HL-60 (cell line): ENCODE data around the gene DSN1.

Experiments
- DNase-seq, 2 experiments: peaks; one replicate each; pipeline ENCODE4 v3.0.0-alpha.2; 2010 to 2020; ENCODE audit warnings: low read depth in 1 of 2, low spot score in 1 of 2
- H3K27ac ChIP-seq: fragments of 250-450 bp; sonication (Bioruptor Pico); replicated peaks from 2 replicates; pipeline ENCODE4 v1.5.1; 2020; ENCODE audit warnings: mild to moderate bottlenecking, moderate library complexity
- H3K27me3 ChIP-seq: fragments of 250-450 bp; sonication (Bioruptor Pico); 2 replicates; pipeline ENCODE4 v1.5.1; 2021; ENCODE audit warnings: mild to moderate bottlenecking, moderate library complexity; ENCODE audit not compliant: insufficient read depth, poor library complexity, severe bottlenecking
- H3K4me3 ChIP-seq: replicated peaks from 2 replicates; pipeline ENCODE4 v1.5.1; 2011; ENCODE audit warnings: mild to moderate bottlenecking, control low read depth, low read length; ENCODE audit not compliant: insufficient read depth
- CTCF ChIP-seq: IDR thresholded peaks from one replicate; pipeline ENCODE4 v1.5.1; 2011; ENCODE audit warnings: low read length, control low read depth, inconsistent platforms; ENCODE audit not compliant: insufficient read depth
- GABPA ChIP-seq: IDR thresholded peaks from 2 replicates; pipeline ENCODE4 v1.6.1; 2012; ENCODE audit warnings: low read depth
- POLR2AphosphoS5 ChIP-seq: IDR thresholded peaks from 2 replicates; pipeline ENCODE4 v1.6.1; 2012; ENCODE audit warnings: low read depth
- REST ChIP-seq: IDR thresholded peaks from 2 replicates; pipeline ENCODE4 v1.6.1; 2012; ENCODE audit warnings: low read depth; ENCODE audit not compliant: insufficient replicate concordance
- SPI1 ChIP-seq: IDR thresholded peaks from 2 replicates; pipeline ENCODE4 v1.6.1; 2012; ENCODE audit warnings: low read depth, mild to moderate bottlenecking, borderline replicate concordance

The DSN1 gene

GRCh38 chr20:36775196-36775595 is 1.6 kb upstream of the DSN1 start:
- TF ChIP-seq REST (no peak), CTCF (no peak), POLR2AphosphoS5 (no peak), GABPA (no peak)
- no peak overlapping the region for H3K27ac ChIP-seq
- no peak for DNase-seq
- H3K4me3 ChIP-seq, result no peak overlapping the region
- no peaks in the 10 kb centered on the region for H3K27me3 ChIP-seq

GRCh38 chr20:36773107-36773596 is 411 bp downstream of the DSN1 start:
- H3K27me3 ChIP-seq, result no peaks in the 10 kb centered on the region
- peak in 1 of 2 experiments; percentile 4 for DNase-seq
- TF ChIP-seq CTCF (no peak), GABPA (no peak), SPI1 (no peak), REST (no peak), POLR2AphosphoS5 (no peak)
- H3K27ac ChIP-seq, result peak overlapping the region; percentile 87
- peak overlapping the region; percentile 68 for H3K4me3 ChIP-seq

DNA sequence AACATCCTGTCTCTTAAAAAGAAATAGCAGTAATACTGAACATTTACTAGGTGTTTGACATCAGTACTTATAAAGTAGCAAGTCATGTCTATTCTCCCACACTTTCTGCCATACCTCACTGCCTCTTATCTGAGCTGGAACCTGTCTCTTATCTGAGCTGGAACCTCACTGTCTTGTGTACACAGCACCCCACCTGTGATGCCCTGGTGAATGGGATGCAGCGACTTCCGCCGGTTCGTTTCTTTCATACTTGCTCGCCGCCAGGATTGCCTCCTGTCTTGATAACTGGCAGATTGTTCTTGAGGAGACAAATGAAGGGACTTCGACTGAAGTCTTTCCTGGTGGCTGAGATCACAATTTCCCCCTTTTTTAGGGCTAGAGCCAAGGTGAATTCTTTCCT is 2.9 kb downstream of the DSN1 start:
- DNase-seq, result no peak
- TF ChIP-seq POLR2AphosphoS5 (no peak), SPI1 (no peak), REST (no peak), GABPA (no peak), CTCF (no peak)
- Histone ChIP-seq H3K27ac (no peak overlapping the region), H3K27me3 (no peaks in the 10 kb centered on the region), H3K4me3 (no peak overlapping the region)
